ENCODE measurements around the gene ADD1.

The ADD1 gene

GRCh38 chr4:2924286-2924685 lies 80.6 kb downstream of the ADD1 start:
- Mint-ChIP-seq H3K27me3 (no peaks in the 10 kb centered on the region), H3K9me3 (peaks cover 8% of the 10 kb centered on the region), H3K4me3 (no peak overlapping the region), H3K4me1 (peaks cover 38% of the 10 kb centered on the region), H3K27ac (peak overlapping the region; percentile 82), H3K36me3 (peaks cover 68% of the 10 kb centered on the region)
- peak; percentile 15 for DNase-seq
- CTCF ChIA-PET, result no interaction called here

GRCh38 chr4:2924765-2925301 lies 81.2 kb downstream of the ADD1 start:
- Mint-ChIP-seq H3K27me3 (no peaks in the 10 kb centered on the region), H3K36me3 (peaks cover 66% of the 10 kb centered on the region), H3K27ac (peak overlapping the region; percentile 49), H3K4me3 (no peak overlapping the region), H3K9me3 (peaks cover 5% of the 10 kb centered on the region), H3K4me1 (peaks cover 38% of the 10 kb centered on the region)
- CTCF ChIA-PET, result interaction anchor here (0.6 kb wide), 1 partner anchor 31 kb away, joined by 3 read pairs; no protein-coding TSS in a partner anchor
- peak; percentile 10 for DNase-seq

- H3K4me1 Mint-ChIP-seq, result peaks cover 35% of the 10 kb centered on the region
- H3K36me3 Mint-ChIP-seq, result peaks cover 62% of the 10 kb centered on the region
- H3K4me3 Mint-ChIP-seq, result no peak overlapping the region
- CTCF ChIA-PET, result interaction anchor here (0.6 kb wide), 1 partner anchor 30 kb away, joined by 3 read pairs; no protein-coding TSS in a partner anchor
- DNase-seq, result peak; percentile 16
- no peaks in the 10 kb centered on the region for H3K9me3 Mint-ChIP-seq
- H3K27ac Mint-ChIP-seq, result no peak overlapping the region
- H3K27me3 Mint-ChIP-seq, result no peaks in the 10 kb centered on the region
Observed at GRCh38 chr4:2925496-2925895, 81.9 kb downstream of the ADD1 start.

GRCh38 chr4:2925931-2926860 lies 82.6 kb downstream of the ADD1 start:
- Mint-ChIP-seq H3K4me3 (no peak overlapping the region), H3K27ac (no peak overlapping the region), H3K9me3 (no peaks in the 10 kb centered on the region), H3K27me3 (no peaks in the 10 kb centered on the region), H3K36me3 (peaks cover 57% of the 10 kb centered on the region), H3K4me1 (peaks cover 34% of the 10 kb centered on the region)
- CTCF ChIA-PET, result no interaction called here
- DNase-seq, result no peak

GRCh38 chr4:2927016-2927695 lies 83.5 kb downstream of the ADD1 start:
- Mint-ChIP-seq H3K27me3 (no peaks in the 10 kb centered on the region), H3K9me3 (no peaks in the 10 kb centered on the region), H3K4me1 (peaks cover 32% of the 10 kb centered on the region), H3K4me3 (no peak overlapping the region), H3K36me3 (peaks cover 52% of the 10 kb centered on the region), H3K27ac (no peak overlapping the region)
- CTCF ChIA-PET, result interaction anchor here (1.2 kb wide), 1 partner anchor 27 kb away, joined by 3 read pairs; no protein-coding TSS in a partner anchor
- no peak for DNase-seq

GRCh38 chr4:2927696-2928075 lies 84.0 kb downstream of the ADD1 start:
- no peak overlapping the region for H3K4me3 Mint-ChIP-seq
- CTCF ChIA-PET, result interaction anchor here (1.2 kb wide), 1 partner anchor 27 kb away, joined by 3 read pairs; no protein-coding TSS in a partner anchor
- H3K36me3 Mint-ChIP-seq, result peaks cover 47% of the 10 kb centered on the region

GRCh38 chr4:2928242-2929176 lies 84.9 kb downstream of the ADD1 start:
- H3K36me3 Mint-ChIP-seq, result peaks cover 49% of the 10 kb centered on the region
- H3K27ac Mint-ChIP-seq, result no peak overlapping the region

More at GRCh38 chr4:2927696-2928075, 84.0 kb downstream of the ADD1 start:
- DNase-seq, result no peak
- Mint-ChIP-seq H3K9me3 (no peaks in the 10 kb centered on the region), H3K27me3 (no peaks in the 10 kb centered on the region), H3K27ac (no peak overlapping the region), H3K4me1 (peaks cover 31% of the 10 kb centered on the region)

GRCh38 chr4:2929469-2929868 lies 85.8 kb downstream of the ADD1 start:
- H3K9me3 Mint-ChIP-seq, result no peaks in the 10 kb centered on the region
- CTCF ChIA-PET, result interaction anchor here (1.4 kb wide), 1 partner anchor 25 kb away, joined by 3 read pairs; no protein-coding TSS in a partner anchor
- peaks cover 44% of the 10 kb centered on the region for H3K36me3 Mint-ChIP-seq
- no peak overlapping the region for H3K4me3 Mint-ChIP-seq
- no peak overlapping the region for H3K27ac Mint-ChIP-seq
- H3K27me3 Mint-ChIP-seq, result no peaks in the 10 kb centered on the region
- peaks cover 25% of the 10 kb centered on the region for H3K4me1 Mint-ChIP-seq
- DNase-seq, result no peak

More at GRCh38 chr4:2928242-2929176, 84.9 kb downstream of the ADD1 start:
- Mint-ChIP-seq H3K4me3 (no peak overlapping the region), H3K27me3 (no peaks in the 10 kb centered on the region), H3K9me3 (no peaks in the 10 kb centered on the region), H3K4me1 (peaks cover 30% of the 10 kb centered on the region)
- DNase-seq, result no peak
- CTCF ChIA-PET, result interaction anchor here (1.2 to 1.4 kb wide), 2 partner anchors 26 kb away, joined by 3 read pairs; no protein-coding TSS in a partner anchor

GRCh38 chr4:2930135-2930757 lies 86.6 kb downstream of the ADD1 start:
- H3K4me1 Mint-ChIP-seq, result peaks cover 22% of the 10 kb centered on the region
- H3K9me3 Mint-ChIP-seq, result no peaks in the 10 kb centered on the region
- H3K4me3 Mint-ChIP-seq, result no peak overlapping the region
- peaks cover 39% of the 10 kb centered on the region for H3K36me3 Mint-ChIP-seq
- no peak for DNase-seq
- H3K27ac Mint-ChIP-seq, result peak overlapping the region; percentile 52
- CTCF ChIA-PET, result interaction anchor here (1.4 kb wide), 1 partner anchor 24 kb away, joined by 3 read pairs; no protein-coding TSS in a partner anchor
- H3K27me3 Mint-ChIP-seq, result no peaks in the 10 kb centered on the region

GRCh38 chr4:2930758-2931511 lies 87.3 kb downstream of the ADD1 start:
- H3K27me3 Mint-ChIP-seq, result no peaks in the 10 kb centered on the region
- CTCF ChIA-PET, result interaction anchor here (0.6 kb wide), 2 partner anchors 9 to 390 kb away, joined by 3 read pairs; no protein-coding TSS in a partner anchor
- peak overlapping the region; percentile 52 for H3K4me3 Mint-ChIP-seq
- H3K9me3 Mint-ChIP-seq, result no peaks in the 10 kb centered on the region
- H3K4me1 Mint-ChIP-seq, result peaks cover 28% of the 10 kb centered on the region
- no peak for DNase-seq
- peaks cover 38% of the 10 kb centered on the region for H3K36me3 Mint-ChIP-seq
- peak overlapping the region; percentile 85 for H3K27ac Mint-ChIP-seq

GRCh38 chr4:2931512-2932301 lies 88.1 kb downstream of the ADD1 start:
- no peaks in the 10 kb centered on the region for H3K9me3 Mint-ChIP-seq
- H3K27ac Mint-ChIP-seq, result peak overlapping the region; percentile 85
- peak overlapping the region; percentile 52 for H3K4me3 Mint-ChIP-seq
- DNase-seq, result peak; percentile 76
- H3K36me3 Mint-ChIP-seq, result peaks cover 33% of the 10 kb centered on the region
- CTCF ChIA-PET, result interaction anchor here (0.6 kb wide), 2 partner anchors 10 to 391 kb away, joined by 3 read pairs; no protein-coding TSS in a partner anchor
- H3K27me3 Mint-ChIP-seq, result no peaks in the 10 kb centered on the region
- peaks cover 36% of the 10 kb centered on the region for H3K4me1 Mint-ChIP-seq

All from activated naive CD4-positive, alpha-beta T cell treated with anti-CD3 and anti-CD28 coated beads, Interleukin-2, amount 10 ng/mL, durations not matched to agents 7 days and 5 days (primary cell).